Activated CD4-positive, alpha-beta T cell treated with anti-CD3 and anti-CD28 coated beads for 36 hours (primary cell): ENCODE measurements around the gene LMX1B. TPM values are rescaled to one million over a fixed set of nuclear protein-coding genes. Genes with fewer than 3 reads are reported as not detected.

Experiments
- ATAC-seq: fragments of 200-7000 bp; cut with Tn5 transposase; one replicate; pipeline ENCODE4 v1.10.0; 2021; ENCODE audit warnings: mild to moderate bottlenecking, moderate library complexity
- CTCF ChIA-PET: fragments of 350-600 bp; sonication (Branson Sonifier 250); formaldehyde crosslinking; loops from one replicate; lab custom pipeline; 2021; ENCODE audit warnings: antibody characterized with exemption; lab: Charles Lee
- POLR2A ChIA-PET: fragments of 350-600 bp; sonication (Branson Sonifier 250); formaldehyde crosslinking; loops from one replicate; lab custom pipeline; 2021; ENCODE audit warnings: antibody characterized with exemption, inconsistent platforms; lab: Charles Lee
- DNase-seq: peaks from one replicate; pipeline ENCODE4 v3.0.0-alpha.2; 2020
- H3K27ac Mint-ChIP-seq: one replicate; pipeline ENCODE4 v1.8.0; 2021; ENCODE audit warnings: mixed read lengths
- H3K27me3 Mint-ChIP-seq: one replicate; pipeline ENCODE4 v1.8.0; 2021; ENCODE audit warnings: mixed read lengths
- H3K36me3 Mint-ChIP-seq: one replicate; pipeline ENCODE4 v1.8.0; 2021; ENCODE audit warnings: low read depth, mixed read lengths
- H3K4me1 Mint-ChIP-seq: one replicate; pipeline ENCODE4 v1.8.0; 2021; ENCODE audit warnings: mixed read lengths
- H3K4me3 Mint-ChIP-seq: one replicate; pipeline ENCODE4 v1.8.0; 2021; ENCODE audit warnings: mild to moderate bottlenecking, moderate library complexity, mixed read lengths
- H3K9me3 Mint-ChIP-seq: one replicate; pipeline ENCODE4 v1.8.0; 2021; ENCODE audit warnings: low read depth, mixed read lengths
- intact Hi-C, 2 experiments: fragments of 100-400 bp; cut with DNase I in 1 of 2; cut with micrococcal nuclease in 1 of 2; formaldehyde crosslinking; loops; one replicate each; pipeline versions ENCODE4 v1.14.2 to v1.15.1; 2022 to 2024; cut with DNase I, micrococcal nuclease
- total RNA-seq, 2 experiments: library from RNA; stranded (reverse); gene quantifications; one replicate each; pipeline ENCODE4 v1.2.3, GENCODE V29; 2021

Gene LMX1B
- total RNA-seq, 2 experiments from 2014 or later, result not detected

- CTCF ChIA-PET, result no interaction called here
- POLR2A ChIA-PET, result no interaction called here
- no peak overlapping the region for H3K4me3 Mint-ChIP-seq
- no peaks in the 10 kb centered on the region for H3K36me3 Mint-ChIP-seq
- no peaks in the 10 kb centered on the region for H3K9me3 Mint-ChIP-seq
- intact Hi-C loops, result no loop called here
- H3K27me3 Mint-ChIP-seq, result peaks cover 34% of the 10 kb centered on the region
- no peak overlapping the region for H3K27ac Mint-ChIP-seq
- ATAC-seq (no peak), DNase-seq (no peak)
- H3K4me1 Mint-ChIP-seq, result no peaks in the 10 kb centered on the region
These were observed 27.5 kb upstream of the LMX1B start for GRCh38 chr9:126586236-126586635.

- ATAC-seq (no peak), DNase-seq (no peak)
- Mint-ChIP-seq H3K4me3 (no peak overlapping the region), H3K9me3 (no peaks in the 10 kb centered on the region), H3K4me1 (no peaks in the 10 kb centered on the region), H3K27me3 (peaks cover 32% of the 10 kb centered on the region), H3K27ac (no peak overlapping the region), H3K36me3 (no peaks in the 10 kb centered on the region)
- intact Hi-C loops, result no loop called here
- ChIA-PET CTCF (no interaction called here), POLR2A (no interaction called here)
These were observed 26.2 kb upstream of the LMX1B start for GRCh38 chr9:126587187-126588185.

GRCh38 chr9:126588491-126589168 lies 25.1 kb upstream of the LMX1B start:
- CTCF ChIA-PET, result no interaction called here

GRCh38 chr9:126589349-126589748 lies 24.4 kb upstream of the LMX1B start:
- DNase-seq (no peak), ATAC-seq (no peak)
- H3K27me3 Mint-ChIP-seq, result peaks cover 37% of the 10 kb centered on the region
- H3K4me1 Mint-ChIP-seq, result no peaks in the 10 kb centered on the region
- POLR2A ChIA-PET, result no interaction called here
- no peaks in the 10 kb centered on the region for H3K36me3 Mint-ChIP-seq
- CTCF ChIA-PET, result no interaction called here
- intact Hi-C loops, result no loop called here
- H3K4me3 Mint-ChIP-seq, result no peak overlapping the region
- H3K9me3 Mint-ChIP-seq, result no peaks in the 10 kb centered on the region
- no peak overlapping the region for H3K27ac Mint-ChIP-seq

More at GRCh38 chr9:126588491-126589168, 25.1 kb upstream of the LMX1B start:
- Mint-ChIP-seq H3K4me1 (no peaks in the 10 kb centered on the region), H3K27me3 (peaks cover 33% of the 10 kb centered on the region), H3K36me3 (no peaks in the 10 kb centered on the region), H3K9me3 (no peaks in the 10 kb centered on the region), H3K27ac (no peak overlapping the region), H3K4me3 (no peak overlapping the region)
- intact Hi-C loops, result no loop called here
- ATAC-seq (no peak), DNase-seq (no peak)
- POLR2A ChIA-PET, result no interaction called here

GRCh38 chr9:126591083-126591482 lies 22.6 kb upstream of the LMX1B start:
- Mint-ChIP-seq H3K27ac (no peak overlapping the region), H3K4me3 (no peak overlapping the region), H3K4me1 (no peaks in the 10 kb centered on the region), H3K36me3 (no peaks in the 10 kb centered on the region), H3K27me3 (peaks cover 36% of the 10 kb centered on the region), H3K9me3 (no peaks in the 10 kb centered on the region)
- intact Hi-C loops, result no loop called here
- POLR2A ChIA-PET, result no interaction called here
- DNase-seq, result no peak
- no peak for ATAC-seq
- CTCF ChIA-PET, result no interaction called here

GRCh38 chr9:126591922-126592321 lies 21.8 kb upstream of the LMX1B start:
- peaks cover 35% of the 10 kb centered on the region for H3K27me3 Mint-ChIP-seq
- no peaks in the 10 kb centered on the region for H3K36me3 Mint-ChIP-seq
- ChIA-PET CTCF (no interaction called here), POLR2A (no interaction called here)
- H3K27ac Mint-ChIP-seq, result no peak overlapping the region
- ATAC-seq (no peak), DNase-seq (no peak)
- H3K4me3 Mint-ChIP-seq, result no peak overlapping the region
- H3K4me1 Mint-ChIP-seq, result no peaks in the 10 kb centered on the region
- H3K9me3 Mint-ChIP-seq, result no peaks in the 10 kb centered on the region
- intact Hi-C loops, result no loop called here

GRCh38 chr9:126592461-126592860 lies 21.3 kb upstream of the LMX1B start:
- ATAC-seq, result no peak
- H3K27ac Mint-ChIP-seq, result no peak overlapping the region
- no peaks in the 10 kb centered on the region for H3K9me3 Mint-ChIP-seq
- peaks cover 36% of the 10 kb centered on the region for H3K27me3 Mint-ChIP-seq
- no peak overlapping the region for H3K4me3 Mint-ChIP-seq
- H3K4me1 Mint-ChIP-seq, result no peaks in the 10 kb centered on the region
- no peaks in the 10 kb centered on the region for H3K36me3 Mint-ChIP-seq
- POLR2A ChIA-PET, result no interaction called here
- intact Hi-C loops, result no loop called here
- DNase-seq, result no peak
- CTCF ChIA-PET, result no interaction called here

GRCh38 chr9:126595982-126596381 lies 17.7 kb upstream of the LMX1B start:
- no peaks in the 10 kb centered on the region for H3K9me3 Mint-ChIP-seq
- H3K36me3 Mint-ChIP-seq, result no peaks in the 10 kb centered on the region
- ATAC-seq, result no peak
- no peak overlapping the region for H3K4me3 Mint-ChIP-seq
- no peak for DNase-seq
- H3K27me3 Mint-ChIP-seq, result peaks cover 48% of the 10 kb centered on the region
- no peak overlapping the region for H3K27ac Mint-ChIP-seq
- CTCF ChIA-PET, result no interaction called here
- POLR2A ChIA-PET, result no interaction called here
- H3K4me1 Mint-ChIP-seq, result no peaks in the 10 kb centered on the region
- intact Hi-C loops, result no loop called here

- Mint-ChIP-seq H3K4me1 (no peaks in the 10 kb centered on the region), H3K4me3 (no peak overlapping the region), H3K36me3 (no peaks in the 10 kb centered on the region), H3K27me3 (peaks cover 52% of the 10 kb centered on the region), H3K9me3 (no peaks in the 10 kb centered on the region), H3K27ac (no peak overlapping the region)
- ChIA-PET CTCF (no interaction called here), POLR2A (no interaction called here)
- intact Hi-C loops, result no loop called here
- DNase-seq, result no peak
- ATAC-seq, result no peak
These were observed 14.6 kb upstream of the LMX1B start for GRCh38 chr9:126599047-126599650.

GRCh38 chr9:126604059-126605055 lies 9.4 kb upstream of the LMX1B start:
- DNase-seq, result no peak
- H3K27ac Mint-ChIP-seq, result no peak overlapping the region
- no peaks in the 10 kb centered on the region for H3K36me3 Mint-ChIP-seq
- ChIA-PET CTCF (interaction anchor here (1.1 to 2.3 kb wide), 3 partner anchors 13 to 105 kb away, joined by 3 to 5 read pairs (median 4); no protein-coding TSS in a partner anchor), POLR2A (no interaction called here)
- no peak for ATAC-seq
- H3K27me3 Mint-ChIP-seq, result peaks cover 49% of the 10 kb centered on the region
- intact Hi-C loops, result no loop called here
- H3K9me3 Mint-ChIP-seq, result no peaks in the 10 kb centered on the region
- no peak overlapping the region for H3K4me3 Mint-ChIP-seq
- H3K4me1 Mint-ChIP-seq, result no peaks in the 10 kb centered on the region
